HepG2 (cell line): ENCODE measurements around the gene KIF25. TPM values are rescaled to one million over a fixed set of nuclear protein-coding genes. Genes with fewer than 3 reads are reported as not detected.

Experiments
- ATAC-seq: fragments of 200-7000 bp; cut with Tn5 transposase; 3 replicates; pipeline ENCODE4 v1.9.1; 2020; ENCODE audit warnings: mild to moderate bottlenecking, moderate library complexity
- BruUV-seq: library from RNA; stranded (reverse); fragments of 400-500 nt; replicated peaks from 2 replicates; lab custom pipeline; 2021; lab: Mats Ljungman, UMichigan
- CTCF ChIA-PET: fragments of 300-600 bp; formaldehyde crosslinking; extraction: SDS; loops from one replicate; lab custom pipeline; 2021; ENCODE audit warnings: low total read pairs, inconsistent platforms, low intra/inter-chr PET ratio; lab: Yijun Ruan, JAX
- POLR2A ChIA-PET: fragments of 350-600 bp; sonication (Branson Sonifier 250); formaldehyde crosslinking; loops from one replicate; lab custom pipeline; 2020; ENCODE audit warnings: antibody characterized with exemption, inconsistent platforms; lab: Yijun Ruan, JAX
- DNase-seq: peaks from one replicate; pipeline ENCODE4 v3.0.0-alpha.2; 2015; ENCODE audit warnings: low spot score
- FAIRE-seq: peaks from 3 replicates; lab custom pipeline; 2011; peaks lifted over from hg19 to GRCh38; lab: Jason Lieb, UNC
- H2AFZ ChIP-seq: one replicate; pipeline ENCODE4 v1.6.1; 2011; ENCODE audit warnings: low read length, inconsistent platforms
- H3K27ac ChIP-seq: fragments of 300-600 bp; 3 replicates; pipeline ENCODE4 v1.8.0; 2011; ENCODE audit warnings: mixed run types, mild to moderate bottlenecking, mixed read lengths, low read length, inconsistent platforms; ENCODE audit not compliant: insufficient read depth; ENCODE audit errors: extremely low read length
- H3K27me3 ChIP-seq, 2 experiments: fragments of 200-600 bp in 1 of 2; 2 replicates in 1 of 2; 3 replicates in 1 of 2; pipeline versions ENCODE4 v1.6.0 to v1.8.0; 2011; ENCODE audit warnings: low read length in 2 of 2, mild to moderate bottlenecking in 2 of 2, moderate library complexity in 2 of 2, inconsistent platforms in 1 of 2; ENCODE audit not compliant: insufficient read depth in 2 of 2, control insufficient read depth in 1 of 2
- H3K36me3 ChIP-seq, 2 experiments: fragments of 200-600 bp in 1 of 2; replicated peaks in 1 of 2; 2 replicates in 1 of 2; 3 replicates in 1 of 2; pipeline versions ENCODE4 v1.5.1 to v1.8.0; 2011; ENCODE audit warnings: low read length in 2 of 2, inconsistent platforms in 1 of 2; ENCODE audit not compliant: insufficient read depth in 2 of 2, control insufficient read depth in 1 of 2
- H3K4me1 ChIP-seq: 2 replicates; pipeline ENCODE4 v1.5.1; 2012; ENCODE audit warnings: low read length, inconsistent platforms; ENCODE audit not compliant: insufficient read depth
- H3K4me2 ChIP-seq: 2 replicates; pipeline ENCODE4 v1.6.0; 2011; ENCODE audit warnings: low read depth, low read length, inconsistent platforms
- H3K4me3 ChIP-seq, 3 experiments: fragments of 200-600 bp in 1 of 3; sonication (generic), shearing (Covaris generic) in 1 of 3; replicated peaks in 1 of 3; 2 replicates each; pipeline ENCODE4 v1.5.1; 2011 to 2016; ENCODE audit warnings: low read length in 3 of 3, inconsistent platforms in 2 of 3, low read depth in 2 of 3, mild to moderate bottlenecking in 2 of 3, control low read depth in 1 of 3, mixed read lengths in 1 of 3; ENCODE audit not compliant: insufficient read depth in 1 of 3
- H3K79me2 ChIP-seq: one replicate; pipeline ENCODE4 v1.6.1; 2011; ENCODE audit warnings: low read length, inconsistent platforms; ENCODE audit not compliant: insufficient read depth
- H3K9ac ChIP-seq: 2 replicates; pipeline ENCODE4 v1.6.0; 2011; ENCODE audit warnings: mild to moderate bottlenecking, low read depth, low read length, inconsistent platforms; ENCODE audit not compliant: insufficient read depth
- H3K9me3 ChIP-seq: 2 replicates; pipeline ENCODE4 v1.5.1; 2012; ENCODE audit warnings: mild to moderate bottlenecking, low read length
- H4K20me1 ChIP-seq: 2 replicates; pipeline ENCODE4 v1.6.0; 2011; ENCODE audit warnings: inconsistent platforms, mild to moderate bottlenecking, low read length, moderate library complexity; ENCODE audit not compliant: insufficient read depth
- MYC ChIP-seq: sonication (generic); formaldehyde crosslinking; IDR thresholded peaks from 2 replicates; pipeline ENCODE4 v1.9.0; 2021; ENCODE audit warnings: missing genetic modification reagents, borderline replicate concordance
- PAWR ChIP-seq: sonication (generic); formaldehyde crosslinking; IDR thresholded peaks from 2 replicates; pipeline ENCODE4 v1.4.0; 2020; ENCODE audit warnings: missing genetic modification reagents, mild to moderate bottlenecking, borderline replicate concordance
- ZNF644 ChIP-seq: IDR thresholded peaks from 2 replicates; pipeline ENCODE4 v1.6.1; 2016; ENCODE audit warnings: low read depth
- WGBS: methylation state at CpG from one replicate; pipeline ENCODE4 v1.1.6; 2017; ENCODE audit warnings: low lambda C conversion rate; 5-methylcytosine and 5-hydroxymethylcytosine counted together
- in situ Hi-C: cut with HindIII; loops from 2 replicates; pipeline ENCODE4 v1.10.0; 2017; ENCODE audit warnings: low pct_unique_long_range_greater_than_20kb; ENCODE audit not compliant: extremely low pct_ligation_motif_present
- intact Hi-C: fragments of 100-400 bp; cut with micrococcal nuclease; formaldehyde crosslinking; loops from one replicate; pipeline ENCODE4 v1.10.0; 2022; ENCODE audit not compliant: unreplicated experiment
- polyA plus RNA-seq, 8 experiments: library from polyadenylated mRNA; depleted of rRNA in 3 of 8; stranded (reverse) in 7 of 8; unstranded in 1 of 8; fragments of >200 nt; fragmentation: Illumina TruSeq in 4 of 8; extraction: Trizol in 4 of 8; gene quantifications; 2 replicates each; pipeline versions ENCODE4 v1.2.1 to v1.2.3, GENCODE V29; 2011 to 2016; ENCODE audit warnings: low read depth in 4 of 8, missing spikeins in 1 of 8, mixed read lengths in 1 of 8; ENCODE audit not compliant: insufficient read depth in 1 of 8
- total RNA-seq, 5 experiments: library from RNA; depleted of rRNA; stranded (reverse); fragments of >200 nt; fragmentation: Illumina TruSeq; extraction: Trizol; gene quantifications; 2 replicates each; pipeline ENCODE4 v1.2.3, GENCODE V29; 2016; ENCODE audit warnings: low read depth in 1 of 5
- TF ChIP-seq, protein P1 (sequence below): IDR thresholded peaks from 2 replicates; pipeline ENCODE4 v1.6.1; 2012; ENCODE audit warnings: low read depth, low read length, improper control_type of control experiment
- TF ChIP-seq, protein P2 (sequence below): fragments of 450-650 bp; IDR thresholded peaks from 2 replicates; pipeline ENCODE4 v1.6.1; 2016
- TF ChIP-seq, protein P3 (sequence below): IDR thresholded peaks from 2 replicates; pipeline ENCODE4 v1.6.1; 2016
- TF ChIP-seq, protein P4 (sequence below): sonication (generic); formaldehyde crosslinking; conservative IDR thresholded peaks from 2 replicates; pipeline ENCODE4 v1.8.0; 2022; ENCODE audit warnings: low read depth, missing genetic modification reagents

KIF25 gene
- total and polyA plus RNA-seq, 2 of the 13 experiments (the other 11 are each of a cell fraction or from before 2014, with no cell fraction given) = not detected

DNA sequence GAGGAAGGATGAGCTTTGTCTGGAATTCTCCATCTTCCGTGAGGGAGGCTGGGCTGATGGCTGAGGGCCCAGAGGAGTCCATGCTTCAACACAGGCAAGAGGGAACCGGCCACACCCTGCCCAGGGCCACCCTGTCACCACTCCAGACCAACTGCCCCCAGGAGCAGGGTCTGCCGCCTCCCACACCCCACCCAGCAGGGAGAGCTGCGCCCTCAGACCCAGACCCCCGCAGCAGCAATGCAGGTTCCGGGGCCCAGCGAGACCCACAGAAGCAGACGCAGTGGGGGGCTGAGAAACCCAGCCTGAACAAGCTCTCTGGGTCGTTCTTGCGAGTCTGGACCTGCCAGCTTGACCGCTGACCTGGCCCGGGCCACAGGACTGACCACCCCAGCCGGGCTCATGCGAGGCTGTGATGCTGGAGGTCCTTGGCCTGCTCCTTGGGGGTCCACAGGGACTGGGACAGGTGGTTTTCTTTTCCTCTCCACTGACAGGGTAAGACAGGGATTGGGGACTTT lies 56.5 kb downstream of the KIF25 start:
- H4K20me1 ChIP-seq = no peaks in the 10 kb centered on the region
- in situ Hi-C loops (loop anchor here (10.0 kb wide), 1 partner anchor 81 kb away; no protein-coding TSS in a partner anchor), intact Hi-C loops (no loop called here)
- no peak for ATAC-seq
- BruUV-seq = no TSS peak
- no peak for DNase-seq
- ChIA-PET POLR2A (no interaction called here), CTCF (no interaction called here)
- no peak for TF ChIP-seq PAWR (CRISPR knock-in tag)
- TF ChIP-seq MYC (CRISPR knock-in tag) = peak; percentile 10; the same call in 1 of the 2 replicates
- TF ChIP-seq, protein P1, sequence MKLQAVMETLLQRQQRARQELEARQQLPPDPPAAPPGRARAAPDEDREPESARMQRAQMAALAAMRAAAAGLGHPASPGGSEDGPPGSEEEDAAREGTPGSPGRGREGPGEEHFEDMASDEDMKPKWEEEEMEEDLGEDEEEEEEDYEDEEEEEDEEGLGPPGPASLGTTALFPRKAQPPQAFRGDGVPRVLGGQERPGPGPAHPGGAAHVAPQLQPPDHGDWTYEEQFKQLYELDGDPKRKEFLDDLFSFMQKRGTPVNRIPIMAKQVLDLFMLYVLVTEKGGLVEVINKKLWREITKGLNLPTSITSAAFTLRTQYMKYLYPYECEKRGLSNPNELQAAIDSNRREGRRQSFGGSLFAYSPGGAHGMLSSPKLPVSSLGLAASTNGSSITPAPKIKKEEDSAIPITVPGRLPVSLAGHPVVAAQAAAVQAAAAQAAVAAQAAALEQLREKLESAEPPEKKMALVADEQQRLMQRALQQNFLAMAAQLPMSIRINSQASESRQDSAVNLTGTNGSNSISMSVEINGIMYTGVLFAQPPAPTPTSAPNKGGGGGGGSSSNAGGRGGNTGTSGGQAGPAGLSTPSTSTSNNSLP = no peak
- H3K27me3 ChIP-seq = peaks cover 23 to 71% of the 10 kb centered on the region in 2 experiments
- no peak overlapping the region for H3K27ac ChIP-seq
- H3K79me2 ChIP-seq = no peaks in the 10 kb centered on the region
- FAIRE-seq = no peak
- H3K4me3 ChIP-seq = no peak overlapping the region
- no peaks in the 10 kb centered on the region for H3K9me3 ChIP-seq
- no peaks in the 10 kb centered on the region for H3K36me3 ChIP-seq
- no peak overlapping the region for H2AFZ ChIP-seq
- WGBS = 48% methylated on average over 7 of the region's 14 CpGs
- H3K4me1 ChIP-seq = no peaks in the 10 kb centered on the region
- no peak overlapping the region for H3K9ac ChIP-seq
- no peak overlapping the region for H3K4me2 ChIP-seq

DNA sequence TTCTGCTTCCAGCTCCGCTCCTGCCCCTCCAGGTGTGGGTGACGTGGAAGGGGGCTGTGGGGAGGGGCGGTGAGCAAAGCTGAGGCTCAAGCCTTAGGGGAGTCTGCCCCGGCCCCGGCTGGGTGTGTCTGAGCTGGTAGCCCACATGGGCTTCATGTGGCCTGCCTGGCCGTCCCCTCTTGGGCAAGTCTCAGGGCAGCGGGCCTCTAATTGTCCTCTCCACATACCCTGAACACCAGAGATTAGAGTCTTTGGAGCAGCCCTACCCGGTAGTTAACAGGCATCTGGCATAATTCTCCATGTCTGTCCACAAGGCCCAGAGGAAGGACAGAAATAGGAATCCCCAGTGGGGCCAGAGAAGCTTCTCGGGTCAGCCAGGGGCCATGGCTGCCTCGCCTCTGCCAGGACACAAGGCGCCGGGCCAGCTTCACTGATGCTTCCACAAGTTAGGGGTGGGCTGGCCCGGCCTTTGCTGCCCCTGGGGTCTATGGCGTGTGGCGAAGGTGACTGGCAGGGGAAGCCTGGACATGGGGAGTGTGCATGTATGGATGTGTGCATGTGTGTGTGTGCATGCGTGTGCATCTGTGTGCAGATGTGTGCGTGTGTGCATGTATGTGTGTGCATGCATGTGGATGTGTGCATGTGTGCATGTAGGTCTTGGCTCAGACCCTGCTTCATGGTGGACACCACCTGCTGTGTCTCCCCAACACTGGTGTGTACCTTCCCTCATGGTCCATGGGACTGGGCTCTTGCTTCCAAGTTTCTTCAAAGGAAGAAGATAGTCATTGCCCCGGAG lies 57.5 kb downstream of the KIF25 start:
- Histone ChIP-seq H3K9ac (no peak overlapping the region), H2AFZ (no peak overlapping the region), H3K9me3 (no peaks in the 10 kb centered on the region), H3K4me1 (no peaks in the 10 kb centered on the region), H3K79me2 (no peaks in the 10 kb centered on the region), H3K36me3 (no peaks in the 10 kb centered on the region), H3K4me2 (no peak overlapping the region), H3K27ac (no peak overlapping the region), H4K20me1 (no peaks in the 10 kb centered on the region)
- DNase-seq (no peak), ATAC-seq (no peak), FAIRE-seq (no peak)
- intact Hi-C loops = no loop called here
- in situ Hi-C loops = loop anchor here (10.0 kb wide), 1 partner anchor 80 kb away; no protein-coding TSS in a partner anchor
- BruUV-seq = no TSS peak
- 37% methylated on average over 16 of the region's 18 CpGs for WGBS
- CTCF ChIA-PET = no interaction called here
- TF ChIP-seq, protein P2, sequence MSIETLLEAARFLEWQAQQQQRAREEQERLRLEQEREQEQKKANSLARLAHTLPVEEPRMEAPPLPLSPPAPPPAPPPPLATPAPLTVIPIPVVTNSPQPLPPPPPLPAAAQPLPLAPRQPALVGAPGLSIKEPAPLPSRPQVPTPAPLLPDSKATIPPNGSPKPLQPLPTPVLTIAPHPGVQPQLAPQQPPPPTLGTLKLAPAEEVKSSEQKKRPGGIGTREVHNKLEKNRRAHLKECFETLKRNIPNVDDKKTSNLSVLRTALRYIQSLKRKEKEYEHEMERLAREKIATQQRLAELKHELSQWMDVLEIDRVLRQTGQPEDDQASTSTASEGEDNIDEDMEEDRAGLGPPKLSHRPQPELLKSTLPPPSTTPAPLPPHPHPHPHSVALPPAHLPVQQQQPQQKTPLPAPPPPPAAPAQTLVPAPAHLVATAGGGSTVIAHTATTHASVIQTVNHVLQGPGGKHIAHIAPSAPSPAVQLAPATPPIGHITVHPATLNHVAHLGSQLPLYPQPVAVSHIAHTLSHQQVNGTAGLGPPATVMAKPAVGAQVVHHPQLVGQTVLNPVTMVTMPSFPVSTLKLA = 0 out of 2 replicates have a peak, but pooled peaks have one; percentile 33
- TF ChIP-seq, protein P3, sequence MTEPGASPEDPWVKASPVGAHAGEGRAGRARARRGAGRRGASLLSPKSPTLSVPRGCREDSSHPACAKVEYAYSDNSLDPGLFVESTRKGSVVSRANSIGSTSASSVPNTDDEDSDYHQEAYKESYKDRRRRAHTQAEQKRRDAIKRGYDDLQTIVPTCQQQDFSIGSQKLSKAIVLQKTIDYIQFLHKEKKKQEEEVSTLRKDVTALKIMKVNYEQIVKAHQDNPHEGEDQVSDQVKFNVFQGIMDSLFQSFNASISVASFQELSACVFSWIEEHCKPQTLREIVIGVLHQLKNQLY (CRISPR knock-in tag) = no peak
- TF ChIP-seq, protein P4, sequence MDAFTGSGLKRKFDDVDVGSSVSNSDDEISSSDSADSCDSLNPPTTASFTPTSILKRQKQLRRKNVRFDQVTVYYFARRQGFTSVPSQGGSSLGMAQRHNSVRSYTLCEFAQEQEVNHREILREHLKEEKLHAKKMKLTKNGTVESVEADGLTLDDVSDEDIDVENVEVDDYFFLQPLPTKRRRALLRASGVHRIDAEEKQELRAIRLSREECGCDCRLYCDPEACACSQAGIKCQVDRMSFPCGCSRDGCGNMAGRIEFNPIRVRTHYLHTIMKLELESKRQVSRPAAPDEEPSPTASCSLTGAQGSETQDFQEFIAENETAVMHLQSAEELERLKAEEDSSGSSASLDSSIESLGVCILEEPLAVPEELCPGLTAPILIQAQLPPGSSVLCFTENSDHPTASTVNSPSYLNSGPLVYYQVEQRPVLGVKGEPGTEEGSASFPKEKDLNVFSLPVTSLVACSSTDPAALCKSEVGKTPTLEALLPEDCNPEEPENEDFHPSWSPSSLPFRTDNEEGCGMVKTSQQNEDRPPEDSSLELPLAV (CRISPR knock-in tag) = no peak
- no peak for TF ChIP-seq ZNF644 (CRISPR knock-in tag)
- TF ChIP-seq, all 625 proteins: peak for 1
- Histone ChIP-seq H3K27me3 (peaks cover 23 to 72% of the 10 kb centered on the region in 2 experiments), H3K4me3 (no peak overlapping the region)
- POLR2A ChIA-PET = no interaction called here
